Vagina (tissue), 2 donors: Measurements from ENCODE around the gene CLTRN.

Experiments used
- CTCF ChIP-seq, 3 experiments: fragments of 450-650 bp in 2 of 3; fragments of 200-600 bp in 1 of 3; sonication (generic) in 1 of 3; IDR thresholded peaks; one replicate each; pipeline ENCODE4 v1.5.1; 2017 to 2019; ENCODE audit warnings: antibody characterized with exemption in 3 of 3, mild to moderate bottlenecking in 2 of 3, moderate library complexity in 2 of 3
- POLR2A ChIP-seq, 2 donors: fragments of 450-650 bp; IDR thresholded peaks; one replicate each; pipeline ENCODE4 v1.6.1; 2017; ENCODE audit warnings: antibody characterized with exemption in 2 of 2, mild to moderate bottlenecking in 2 of 2, moderate library complexity in 2 of 2
- POLR2AphosphoS5 ChIP-seq, 2 donors: sonication (generic); formaldehyde crosslinking; IDR thresholded peaks; one replicate each; pipeline ENCODE4 v1.9.0; 2017; ENCODE audit warnings: antibody characterized with exemption in 2 of 2, mild to moderate bottlenecking in 2 of 2, low read depth in 1 of 2; ENCODE audit not compliant: insufficient read depth in 1 of 2

- TF ChIP-seq CTCF (IDR thresholded peaks at IDR 0.05), result no peak
- TF ChIP-seq POLR2AphosphoS5 (IDR thresholded peaks at IDR 0.05; ENCODE audit: insufficient read depth in 1 of 2, low read depth in 1 of 2), result no peak
- TF ChIP-seq POLR2A (IDR thresholded peaks at IDR 0.05), result no peak
Observed at GRCh38 chrX:15616531-15616930, 48.1 kb downstream of the CLTRN start.
